Measurements from ENCODE around the gene EPHB1. TPM values are rescaled to one million over a fixed set of nuclear protein-coding genes. Genes with fewer than 3 reads are reported as not detected.

Gene EPHB1
- under 1 TPM; 0.68 to 0.71 TPM for total RNA-seq

GRCh38 chr3:134794950-134795745 is at the start of gene EPHB1:
Gene EPHB1, plus strand, starts transcription at chr3:134795260.
- H3K36me3 ChIP-seq: no peaks in the 10 kb centered on the region
- H3K4me3 ChIP-seq: peak within 1 kb of the TSS; percentile 83
- H3K27ac ChIP-seq: no peak within 1 kb of the TSS
- no peaks in the 10 kb centered on the region for H3K27me3 ChIP-seq (replicated peaks; ENCODE audit: insufficient read depth)
- TF ChIP-seq CTCF (IDR thresholded peaks at IDR 0.05): peak; percentile 92
- peaks cover 19 to 41% of the 10 kb centered on the region in 2 donors for H3K4me1 ChIP-seq (ENCODE audit: control insufficient read depth in 1 of 2, low read depth in 2 of 2)
- ATAC-seq (ENCODE audit: insufficient number of reproducible peaks, low FRiP score, low read depth): peak; percentile 73
- DNase-seq (ENCODE audit: low spot score): peak; percentile 36
- H3K9me3 ChIP-seq: no peaks in the 10 kb centered on the region

GRCh38 chr3:134748698-134749097 is 46.4 kb upstream of the EPHB1 start:
- H3K4me1 ChIP-seq (ENCODE audit: control insufficient read depth in 1 of 2, low read depth in 2 of 2): no peaks in the 10 kb centered on the region
- no peaks in the 10 kb centered on the region for H3K36me3 ChIP-seq
- H3K4me3 ChIP-seq: no peak overlapping the region
- H3K27ac ChIP-seq: no peak overlapping the region
- no peak for ATAC-seq (ENCODE audit: insufficient number of reproducible peaks, low FRiP score, low read depth)
- no peak for DNase-seq (ENCODE audit: low spot score)
- H3K27me3 ChIP-seq (replicated peaks; ENCODE audit: insufficient read depth): no peaks in the 10 kb centered on the region
- no peak for TF ChIP-seq CTCF (IDR thresholded peaks at IDR 0.05)
- no peaks in the 10 kb centered on the region for H3K9me3 ChIP-seq

GRCh38 chr3:134749174-134749573 is 45.9 kb upstream of the EPHB1 start:
- TF ChIP-seq CTCF (IDR thresholded peaks at IDR 0.05): no peak
- no peak for ATAC-seq (ENCODE audit: insufficient number of reproducible peaks, low FRiP score, low read depth)
- DNase-seq (ENCODE audit: low spot score): no peak
- Histone ChIP-seq H3K27ac (no peak overlapping the region), H3K4me3 (no peak overlapping the region), H3K36me3 (no peaks in the 10 kb centered on the region), H3K4me1 (ENCODE audit: control insufficient read depth in 1 of 2, low read depth in 2 of 2) (no peaks in the 10 kb centered on the region), H3K9me3 (no peaks in the 10 kb centered on the region), H3K27me3 (replicated peaks; ENCODE audit: insufficient read depth) (no peaks in the 10 kb centered on the region)

- Histone ChIP-seq H3K27ac (no peak overlapping the region), H3K4me1 (ENCODE audit: control insufficient read depth in 1 of 2, low read depth in 2 of 2) (no peaks in the 10 kb centered on the region), H3K4me3 (no peak overlapping the region), H3K36me3 (no peaks in the 10 kb centered on the region), H3K9me3 (no peaks in the 10 kb centered on the region), H3K27me3 (replicated peaks; ENCODE audit: insufficient read depth) (no peaks in the 10 kb centered on the region)
- no peak for TF ChIP-seq CTCF (IDR thresholded peaks at IDR 0.05)
- no peak for DNase-seq (ENCODE audit: low spot score)
- no peak for ATAC-seq (ENCODE audit: insufficient number of reproducible peaks, low FRiP score, low read depth)
Observed at GRCh38 chr3:134749802-134750553, 45.1 kb upstream of the EPHB1 start.

GRCh38 chr3:134751831-134752230 is 43.2 kb upstream of the EPHB1 start:
- no peaks in the 10 kb centered on the region for H3K4me1 ChIP-seq (ENCODE audit: control insufficient read depth in 1 of 2, low read depth in 2 of 2)
- no peak overlapping the region for H3K27ac ChIP-seq
- no peak for TF ChIP-seq CTCF (IDR thresholded peaks at IDR 0.05)
- no peak for ATAC-seq (ENCODE audit: insufficient number of reproducible peaks, low FRiP score, low read depth)
- H3K4me3 ChIP-seq: no peak overlapping the region
- no peaks in the 10 kb centered on the region for H3K9me3 ChIP-seq
- H3K27me3 ChIP-seq (replicated peaks; ENCODE audit: insufficient read depth): no peaks in the 10 kb centered on the region
- H3K36me3 ChIP-seq: no peaks in the 10 kb centered on the region
- no peak for DNase-seq (ENCODE audit: low spot score)
